T-helper 9 cell (primary cell): ENCODE results near the gene KCNC4.
A peak's percentile ranks its signal among the peaks of the same experiment; 100 is the strongest.

ENCODE experiments used
- DNase-seq: peaks from one replicate; pipeline ENCODE4 v3.0.0-alpha.2; 2020

Gene KCNC4

DNA sequence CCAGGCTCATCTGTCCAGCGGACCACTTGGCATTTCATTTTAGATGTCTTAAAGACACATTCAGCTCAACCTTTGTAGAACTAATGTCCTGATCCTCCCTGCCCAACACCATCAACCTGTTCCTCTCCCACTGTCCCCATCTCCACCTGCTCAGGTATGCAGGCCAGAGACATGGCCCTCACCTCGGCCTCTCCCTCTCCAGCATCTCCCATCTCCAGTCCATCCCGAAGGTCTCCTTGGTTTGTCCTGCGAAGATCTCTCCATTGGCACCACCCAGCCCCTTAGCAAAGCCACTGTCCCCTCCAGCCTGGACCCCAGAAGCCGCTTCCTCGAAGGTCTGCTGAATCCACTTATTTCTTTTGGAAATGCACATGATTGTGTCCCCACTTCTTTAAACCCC lies 20.9 kb upstream of the KCNC4 start:
- no peak for DNase-seq

DNA sequence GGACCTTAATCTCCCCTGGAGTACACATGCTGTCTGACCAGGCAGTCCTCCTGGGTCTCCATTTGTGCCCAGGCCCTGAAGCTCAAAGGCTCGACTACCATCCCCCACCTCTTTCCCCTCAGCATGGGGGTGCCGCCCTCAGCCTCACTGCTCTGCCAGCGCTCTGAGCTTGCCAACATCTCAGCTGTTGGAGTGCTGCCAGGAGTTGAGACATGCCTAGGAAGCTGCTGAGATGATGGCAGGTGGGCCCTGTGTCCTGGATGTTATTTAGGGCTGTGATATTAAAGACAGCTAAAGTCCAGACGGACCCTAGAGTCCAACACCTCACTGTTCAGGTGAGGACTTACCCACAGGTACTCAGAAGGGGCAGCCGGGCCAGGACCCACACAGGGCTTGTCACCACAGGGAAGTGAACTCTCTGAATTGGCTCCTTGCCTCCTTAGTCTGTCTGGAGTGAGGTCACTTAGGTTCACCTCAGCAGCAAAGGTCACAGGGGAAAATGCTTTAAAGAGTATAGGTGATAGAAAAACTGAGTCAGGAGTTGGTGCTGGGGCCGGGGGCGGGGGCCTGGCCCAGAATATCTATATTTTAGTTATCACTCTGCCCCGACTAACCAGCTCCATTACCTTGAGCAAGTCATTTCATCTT lies 19.7 kb upstream of the KCNC4 start:
- no peak for DNase-seq

DNA sequence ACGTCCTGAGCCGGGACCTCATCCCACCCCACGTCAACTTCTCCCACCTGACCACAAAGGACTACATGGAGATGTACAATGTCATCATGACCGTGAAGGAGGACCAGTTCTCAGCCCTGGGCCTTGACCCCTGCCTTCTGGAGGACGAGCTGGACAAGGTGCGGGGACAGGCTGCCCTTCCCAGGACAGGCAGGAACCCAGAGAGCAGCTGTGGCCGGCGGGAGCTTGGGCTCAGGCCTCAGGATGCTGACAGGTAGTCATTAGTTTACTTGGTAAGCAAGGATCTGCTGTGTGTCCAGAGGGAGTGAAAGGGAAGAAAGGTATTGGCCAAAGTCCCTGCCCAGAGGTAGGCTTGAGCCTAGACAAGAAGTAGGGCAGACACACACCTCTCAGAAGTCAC lies 17.6 kb upstream of the KCNC4 start:
- no peak for DNase-seq

DNA sequence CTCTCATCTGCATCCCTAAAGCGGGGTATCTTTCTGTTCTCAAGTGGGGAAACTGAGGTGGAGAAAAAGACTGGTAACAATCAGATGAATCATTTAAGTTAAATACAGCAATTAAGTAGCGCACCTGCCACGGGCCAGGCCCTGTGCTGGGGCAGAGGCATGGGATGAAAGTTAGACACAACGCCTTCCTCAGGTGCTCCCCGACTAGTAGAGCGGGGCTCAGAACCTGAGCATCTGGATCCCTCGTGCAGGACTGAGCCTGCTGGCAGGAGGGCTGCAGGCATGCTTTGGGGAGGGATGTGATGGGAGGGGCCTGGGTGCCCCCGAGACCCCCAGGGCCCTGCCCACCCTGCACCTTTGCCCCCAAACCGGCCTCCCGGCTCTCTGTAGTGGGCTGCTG lies 14.9 kb upstream of the KCNC4 start:
- DNase-seq: no peak

DNA sequence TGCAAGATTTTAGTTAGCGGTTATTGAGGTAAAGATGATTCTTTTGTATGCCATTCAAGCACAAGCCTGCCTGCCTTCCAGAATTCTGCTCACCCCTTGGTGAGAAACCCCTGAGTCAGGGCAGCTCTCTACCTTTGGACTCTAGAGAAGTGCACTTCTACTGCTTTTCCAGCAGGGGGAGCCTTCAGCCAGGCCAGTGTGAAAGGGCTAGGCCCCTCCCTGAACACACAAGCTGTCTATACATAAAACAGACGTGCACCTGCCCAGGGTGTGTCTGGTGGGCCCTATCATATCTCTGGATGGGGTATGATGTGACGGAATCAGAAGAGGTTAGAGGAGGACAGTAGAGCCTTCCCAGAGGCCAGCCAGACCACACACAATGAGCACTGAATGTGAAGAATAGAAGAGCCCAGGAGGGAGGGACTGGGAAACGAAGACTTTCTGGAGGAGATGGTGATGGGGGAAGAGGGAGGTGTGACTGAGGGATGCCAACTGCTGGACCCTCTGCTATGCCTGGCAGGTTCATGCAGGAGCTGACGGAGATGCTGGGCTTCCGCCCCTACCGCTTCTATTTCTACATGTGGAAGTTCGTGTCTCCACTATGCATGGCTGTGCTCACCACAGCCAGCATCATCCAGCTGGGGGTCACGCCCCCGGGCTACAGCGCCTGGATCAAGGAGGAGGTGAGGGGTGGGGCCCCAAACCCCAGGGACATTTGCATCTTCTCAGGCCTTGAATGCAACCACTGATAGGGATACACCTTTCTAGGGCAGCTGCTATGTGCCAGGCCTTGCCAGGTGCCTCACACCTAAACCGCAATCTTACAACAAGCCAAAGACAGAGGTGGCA lies 13.0 kb upstream of the KCNC4 start:
- peak; percentile 34 for DNase-seq

DNA sequence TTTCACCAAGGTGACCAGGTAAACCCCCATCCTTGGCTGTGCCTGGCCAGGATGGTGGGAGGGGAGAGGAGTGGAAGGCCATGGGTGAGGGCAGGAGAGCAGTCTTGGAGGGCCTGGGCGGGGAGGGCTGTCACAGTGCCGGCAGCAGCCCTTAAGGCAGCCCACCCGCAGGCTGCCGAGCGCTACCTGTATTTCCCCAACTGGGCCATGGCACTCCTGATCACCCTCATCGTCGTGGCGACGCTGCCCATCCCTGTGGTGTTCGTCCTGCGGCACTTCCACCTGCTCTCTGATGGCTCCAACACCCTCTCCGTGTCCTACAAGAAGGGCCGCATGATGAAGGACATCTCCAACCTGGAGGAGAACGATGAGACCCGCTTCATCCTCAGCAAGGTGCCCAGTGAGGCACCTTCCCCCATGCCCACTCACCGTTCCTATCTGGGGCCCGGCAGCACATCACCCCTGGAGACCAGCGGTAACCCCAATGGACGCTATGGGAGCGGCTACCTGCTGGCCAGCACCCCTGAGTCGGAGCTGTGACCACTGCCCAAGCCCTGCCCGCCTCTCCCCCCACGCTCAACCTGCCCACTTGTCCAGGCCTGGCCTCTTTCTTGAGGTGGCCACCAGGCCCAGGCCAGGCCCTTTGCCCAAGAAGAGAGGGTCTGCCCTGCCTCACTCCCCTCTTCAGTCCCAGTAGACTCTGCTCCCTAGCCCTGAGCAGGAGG lies 12.0 kb upstream of the KCNC4 start:
- DNase-seq: no peak

DNA sequence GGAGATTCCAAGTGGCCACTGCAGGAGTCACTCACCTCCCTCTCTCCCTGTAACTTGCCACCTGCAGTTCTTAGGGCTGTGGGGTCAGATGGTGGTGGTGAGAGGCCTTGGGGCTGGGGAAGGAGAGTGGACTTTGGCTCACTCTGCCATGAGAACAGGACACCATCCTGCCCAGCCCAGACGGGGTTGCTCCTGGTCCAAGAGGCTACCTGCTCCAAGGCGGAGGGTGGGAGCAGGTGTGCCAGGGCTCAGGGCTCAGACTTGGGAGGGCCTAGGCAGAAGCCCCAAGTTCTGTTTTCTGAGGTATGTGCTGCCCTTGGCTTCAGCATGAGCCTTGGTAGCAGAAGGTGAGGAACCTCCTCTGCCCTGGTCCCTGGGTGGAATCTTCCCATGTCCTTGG lies 11.4 kb upstream of the KCNC4 start:
- no peak for DNase-seq

DNA sequence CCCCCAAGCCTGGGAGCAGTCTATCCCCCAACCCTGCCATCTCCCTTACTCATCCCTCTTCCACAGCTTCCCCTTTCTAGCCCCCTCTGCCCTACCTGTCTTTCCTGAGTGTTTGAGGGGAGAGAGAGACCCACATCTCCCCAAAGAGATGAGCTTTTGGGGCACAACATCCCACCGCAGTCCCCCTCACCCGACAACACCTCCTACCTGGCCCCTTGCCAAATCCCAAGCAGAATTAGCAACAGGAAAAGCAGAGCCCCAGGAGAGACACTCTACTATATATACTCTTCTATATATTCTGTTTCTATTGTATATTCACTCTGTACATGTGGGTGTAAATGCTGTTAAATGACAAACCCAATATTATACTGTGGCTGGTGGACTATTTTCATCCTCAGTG lies 9.9 kb upstream of the KCNC4 start:
- no peak for DNase-seq

DNA sequence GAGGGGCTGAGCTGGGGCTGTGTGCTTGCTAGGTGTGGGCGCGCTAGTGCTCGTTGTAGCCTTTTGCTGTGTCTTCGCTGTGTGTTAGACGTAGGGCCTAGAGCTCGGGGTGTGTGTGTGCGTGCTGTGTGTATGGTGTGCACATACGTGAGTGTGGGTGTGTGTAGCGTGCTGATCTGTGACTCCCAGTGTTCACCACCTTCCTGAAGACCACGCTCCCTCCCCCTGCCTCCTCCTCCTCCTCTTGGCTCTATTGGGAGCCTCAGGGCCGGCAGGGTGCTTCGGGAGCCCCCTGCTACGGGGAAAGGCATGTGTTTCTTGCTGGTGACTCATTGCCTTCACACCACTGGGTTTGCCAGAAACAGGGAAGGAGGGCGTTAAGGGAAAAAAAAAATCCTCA lies 9.4 kb upstream of the KCNC4 start:
- DNase-seq: no peak

DNA sequence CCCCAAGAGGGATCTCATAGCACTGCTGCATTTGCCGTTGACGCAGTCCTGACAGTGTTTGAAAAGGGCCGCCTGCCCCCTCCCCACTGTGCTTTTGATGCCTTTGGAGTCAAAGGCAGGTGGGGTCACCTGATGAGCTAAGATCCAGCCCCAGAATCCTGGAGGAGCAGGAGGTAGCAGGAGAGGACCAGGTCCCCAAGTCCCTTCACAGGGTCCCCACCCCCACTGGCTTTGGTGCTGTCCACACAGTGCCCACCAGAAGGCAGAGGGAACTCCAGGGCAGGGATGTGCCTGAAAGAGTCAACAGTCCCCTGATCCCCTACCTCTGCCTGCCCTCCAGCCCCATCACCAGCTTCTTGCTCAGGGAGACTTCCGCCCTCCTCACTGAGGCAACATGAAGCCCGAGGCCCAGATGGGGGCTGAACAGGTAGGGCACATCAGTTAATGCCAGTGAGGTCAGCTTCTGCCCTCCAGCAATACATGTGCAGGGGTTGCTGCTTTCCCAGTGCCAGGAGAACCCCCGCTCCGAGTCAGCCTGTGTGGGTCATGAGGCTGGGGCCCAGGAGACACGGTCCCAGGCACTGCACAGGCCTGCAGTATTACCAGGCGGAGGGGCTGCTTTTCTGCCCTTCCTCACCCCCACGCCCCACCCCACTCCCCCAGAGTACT lies 8.8 kb upstream of the KCNC4 start:
- no peak for DNase-seq

DNA sequence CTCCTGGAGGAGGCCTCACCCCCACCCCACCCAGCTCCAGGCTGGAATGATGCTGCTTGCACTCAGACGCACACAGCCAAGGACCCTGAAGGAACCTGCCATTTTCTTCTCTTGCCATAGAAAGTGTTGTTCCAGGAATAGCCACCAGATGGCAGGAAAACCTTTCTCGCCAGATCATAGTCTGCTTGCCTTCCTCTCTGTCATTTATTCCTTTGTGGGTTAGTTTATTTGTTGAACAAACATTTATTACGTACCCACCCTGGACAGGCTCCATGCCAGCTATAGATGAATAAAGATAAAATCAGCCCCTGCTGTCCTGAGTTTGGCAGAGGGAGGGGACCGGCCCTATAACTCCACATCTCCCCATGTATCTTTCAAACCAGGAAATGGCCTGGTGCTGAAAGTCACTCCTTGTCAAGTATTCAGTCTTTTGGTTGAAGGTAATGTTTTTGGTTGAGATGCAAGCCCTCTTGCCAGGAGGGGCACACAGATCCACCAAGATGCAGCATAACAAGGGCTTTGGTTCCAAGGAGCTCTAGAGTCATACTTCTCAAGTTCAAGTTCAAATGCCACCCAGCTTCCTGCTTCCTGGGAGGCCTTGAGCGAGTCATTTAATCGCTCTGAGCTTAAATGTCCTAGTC lies 7.0 kb upstream of the KCNC4 start:
- DNase-seq: peak; percentile 62

DNA sequence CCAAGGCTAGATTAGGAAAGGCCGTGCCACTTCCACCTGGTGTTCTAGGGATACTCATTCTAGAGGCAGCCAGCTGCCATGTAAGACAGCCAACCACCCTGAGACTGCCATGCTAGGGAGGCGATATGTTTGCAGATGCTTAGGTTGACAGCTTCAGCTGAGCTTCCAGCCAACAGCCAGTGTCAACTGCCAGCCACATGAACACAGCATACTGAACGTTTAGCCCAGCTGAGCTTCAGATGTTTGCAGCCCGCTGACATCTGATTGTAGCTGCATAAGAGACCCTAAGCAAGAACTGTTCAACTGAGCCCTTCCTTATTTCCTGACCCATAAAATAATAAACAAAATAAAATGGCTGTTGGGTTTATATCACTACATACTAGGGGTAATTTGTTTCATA lies 5.0 kb upstream of the KCNC4 start:
- no peak for DNase-seq

DNA sequence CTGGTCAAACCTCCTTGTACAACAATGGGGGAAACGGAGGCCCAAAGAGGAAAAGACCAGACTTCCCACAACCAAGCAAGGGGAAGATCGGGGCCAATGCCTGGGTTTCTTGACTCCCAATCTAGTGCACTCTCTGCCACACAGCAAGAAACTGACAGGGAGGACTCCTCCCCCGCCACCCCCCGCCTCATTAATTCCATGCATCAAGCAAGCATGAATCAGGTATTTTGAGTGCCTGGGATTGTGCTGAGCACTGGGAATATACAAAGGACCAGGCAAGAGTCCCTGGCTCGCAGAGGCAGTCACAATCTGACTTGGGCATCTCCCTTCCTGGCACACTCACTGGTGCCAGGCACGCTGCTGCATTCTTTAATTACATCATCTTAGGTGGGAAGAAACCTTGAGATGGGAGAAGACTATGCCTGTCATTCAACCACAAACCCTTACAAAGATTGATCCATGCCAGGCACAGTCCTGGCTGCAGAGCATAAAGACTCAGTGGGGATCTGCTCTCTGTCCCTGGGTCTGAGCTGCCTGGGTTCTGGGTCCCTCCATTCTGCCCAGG lies 4.4 kb upstream of the KCNC4 start:
- DNase-seq: no peak

DNA sequence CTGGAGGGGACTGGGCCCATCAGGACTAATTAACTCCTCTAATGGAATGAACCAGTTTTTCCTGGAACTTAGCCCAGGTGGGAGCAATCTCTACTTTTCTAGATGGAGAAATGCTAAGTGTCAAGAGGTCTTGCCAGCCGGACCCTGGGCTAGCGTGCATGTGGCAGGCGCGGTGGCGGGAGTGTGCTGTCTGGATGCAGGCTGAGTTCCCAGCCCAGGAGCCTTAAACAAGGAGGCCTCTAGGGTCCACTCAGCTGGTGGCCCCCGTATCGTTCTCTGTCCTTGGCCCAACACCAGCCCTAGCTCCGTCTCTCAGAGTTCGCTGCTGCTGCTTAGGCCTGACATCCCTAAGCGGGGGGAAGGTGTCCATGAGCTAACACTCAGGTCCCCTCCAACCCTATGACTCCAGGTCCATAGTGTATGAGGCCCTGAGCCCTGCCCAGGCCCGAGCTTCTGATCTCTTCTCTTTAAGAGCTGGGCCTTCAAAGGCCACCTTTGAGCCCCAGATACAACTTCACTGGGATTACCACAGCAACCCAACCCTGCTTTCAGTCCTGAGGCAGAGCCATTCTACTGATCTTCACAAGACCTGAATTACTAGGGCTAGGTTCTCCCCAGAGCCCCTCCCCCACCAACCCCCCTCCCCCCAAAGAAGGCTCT lies 3.7 kb upstream of the KCNC4 start:
- no peak for DNase-seq

DNA sequence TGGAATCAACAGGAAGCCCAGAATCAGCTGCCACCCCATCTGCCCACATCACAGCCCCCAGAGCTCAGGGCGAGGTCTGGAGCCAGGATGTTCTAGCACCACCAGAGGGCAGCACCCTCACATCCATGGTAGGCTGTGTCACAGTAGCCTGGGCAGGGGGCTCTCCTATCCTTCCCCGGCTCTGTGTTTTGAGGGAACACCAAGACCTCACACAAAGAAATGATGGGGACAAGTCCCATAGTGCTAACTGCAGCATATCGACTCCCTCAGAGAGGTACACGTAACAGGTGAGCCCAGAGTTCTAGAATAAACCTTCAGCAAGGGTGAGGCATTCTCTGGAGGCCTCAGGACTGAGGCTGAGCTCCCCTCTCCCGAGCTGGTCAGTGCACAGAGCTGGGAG lies 2.3 kb upstream of the KCNC4 start:
- peak; percentile 71 for DNase-seq

DNA sequence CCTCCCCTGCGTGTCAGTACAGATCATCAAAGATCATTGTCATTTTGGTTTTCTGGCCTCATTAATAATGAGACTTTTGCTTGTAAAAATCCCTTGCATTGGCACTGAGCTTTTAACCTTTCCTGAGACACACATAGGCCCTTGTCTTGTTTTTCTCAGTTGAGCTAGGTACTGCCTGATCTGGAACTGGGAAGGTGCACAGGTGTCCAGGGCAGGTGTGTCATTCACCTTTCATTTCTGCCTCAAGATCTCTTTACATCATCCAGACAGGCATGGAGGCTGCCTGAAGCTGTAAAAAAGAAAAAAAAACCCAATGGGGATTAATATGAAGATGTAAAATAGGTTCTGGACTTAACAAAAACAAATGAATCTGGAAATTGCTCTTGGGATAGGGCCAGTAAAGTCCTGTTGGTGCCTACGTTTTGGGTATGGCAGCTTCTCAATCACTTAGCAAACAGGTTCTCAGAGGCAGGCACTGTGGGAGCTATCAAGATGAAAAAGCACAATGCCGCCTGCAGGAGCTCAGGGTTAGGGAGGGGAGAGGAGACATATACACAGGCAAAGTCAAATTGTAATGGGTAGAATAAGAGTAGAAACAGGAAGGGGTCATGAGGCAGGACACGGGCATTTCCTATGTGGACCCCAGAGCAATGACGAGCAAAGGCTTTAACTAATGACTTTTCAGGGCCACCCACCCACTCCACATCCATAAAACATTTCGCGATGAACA lies 1.0 kb upstream of the KCNC4 start:
- DNase-seq: no peak

DNA sequence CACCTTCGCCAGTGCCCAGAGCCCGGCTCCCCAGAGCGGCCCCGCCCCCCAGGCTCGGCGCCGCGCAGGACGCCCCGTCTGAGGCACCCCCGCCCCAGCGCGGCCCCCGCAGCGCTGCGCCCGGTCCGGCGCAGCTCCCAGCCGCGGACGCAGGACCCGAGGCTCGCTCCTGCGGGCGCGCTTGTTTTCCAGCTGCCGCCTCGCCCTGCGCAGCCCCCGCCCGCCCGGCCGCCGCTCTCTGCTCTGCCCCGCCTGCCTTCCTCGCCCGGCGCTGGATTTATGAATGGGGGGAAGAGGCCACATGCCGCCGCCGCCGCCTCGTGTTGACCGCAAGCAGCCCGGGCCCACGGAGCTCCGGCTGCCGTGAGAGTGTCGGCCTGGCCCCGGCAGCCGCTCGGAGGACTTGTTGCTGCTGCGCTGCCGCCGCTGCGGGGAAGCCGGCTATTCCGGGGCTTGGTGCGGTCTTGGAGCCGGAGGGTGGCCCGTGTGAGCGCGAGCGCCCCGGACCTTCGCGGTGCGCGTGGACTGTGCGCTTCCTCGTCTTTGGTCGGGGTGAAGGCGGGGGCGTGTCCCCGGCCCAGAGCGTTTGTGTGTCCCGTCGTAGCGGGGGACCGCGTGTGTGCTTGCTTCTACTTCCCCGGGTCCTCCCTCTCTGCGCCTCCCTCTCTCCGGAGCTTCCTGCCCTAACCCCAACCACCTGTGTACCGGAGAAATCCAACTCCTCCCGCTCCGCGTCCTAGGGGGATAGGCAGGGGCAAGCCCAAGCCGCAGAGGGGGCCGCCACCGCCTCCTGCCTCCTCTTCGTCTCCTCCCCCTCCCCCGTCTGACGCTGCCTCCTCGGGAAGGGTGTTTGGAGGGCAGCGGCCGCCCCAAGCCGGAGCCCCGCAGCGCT lies 736 bp downstream of the KCNC4 start:
- peak; percentile 45 for DNase-seq

DNA sequence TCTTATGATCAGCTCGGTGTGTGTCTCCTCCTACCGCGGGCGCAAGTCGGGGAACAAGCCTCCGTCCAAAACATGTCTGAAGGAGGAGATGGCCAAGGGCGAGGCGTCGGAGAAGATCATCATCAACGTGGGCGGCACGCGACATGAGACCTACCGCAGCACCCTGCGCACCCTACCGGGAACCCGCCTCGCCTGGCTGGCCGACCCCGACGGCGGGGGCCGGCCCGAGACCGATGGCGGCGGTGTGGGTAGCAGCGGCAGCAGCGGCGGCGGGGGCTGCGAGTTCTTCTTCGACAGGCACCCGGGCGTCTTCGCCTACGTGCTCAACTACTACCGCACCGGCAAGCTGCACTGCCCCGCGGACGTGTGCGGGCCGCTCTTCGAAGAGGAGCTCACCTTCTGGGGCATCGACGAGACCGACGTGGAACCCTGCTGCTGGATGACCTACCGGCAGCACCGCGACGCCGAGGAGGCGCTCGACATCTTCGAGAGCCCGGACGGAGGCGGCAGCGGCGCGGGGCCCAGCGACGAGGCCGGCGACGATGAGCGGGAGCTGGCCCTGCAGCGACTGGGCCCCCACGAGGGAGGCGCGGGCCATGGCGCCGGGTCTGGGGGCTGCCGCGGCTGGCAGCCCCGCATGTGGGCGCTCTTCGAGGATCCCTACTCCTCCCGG lies 1.5 kb downstream of the KCNC4 start:
- DNase-seq: peak; percentile 33
